HG02623 (cell line): ENCODE measurements around the gene DBN1.

Experiments
- ATAC-seq: cut with Tn5 transposase; IDR thresholded peaks from one replicate; pipeline ENCODE4 v1.9.1; 2021; ENCODE audit warnings: moderate library complexity; ENCODE audit not compliant: unreplicated experiment

The DBN1 gene

DNA sequence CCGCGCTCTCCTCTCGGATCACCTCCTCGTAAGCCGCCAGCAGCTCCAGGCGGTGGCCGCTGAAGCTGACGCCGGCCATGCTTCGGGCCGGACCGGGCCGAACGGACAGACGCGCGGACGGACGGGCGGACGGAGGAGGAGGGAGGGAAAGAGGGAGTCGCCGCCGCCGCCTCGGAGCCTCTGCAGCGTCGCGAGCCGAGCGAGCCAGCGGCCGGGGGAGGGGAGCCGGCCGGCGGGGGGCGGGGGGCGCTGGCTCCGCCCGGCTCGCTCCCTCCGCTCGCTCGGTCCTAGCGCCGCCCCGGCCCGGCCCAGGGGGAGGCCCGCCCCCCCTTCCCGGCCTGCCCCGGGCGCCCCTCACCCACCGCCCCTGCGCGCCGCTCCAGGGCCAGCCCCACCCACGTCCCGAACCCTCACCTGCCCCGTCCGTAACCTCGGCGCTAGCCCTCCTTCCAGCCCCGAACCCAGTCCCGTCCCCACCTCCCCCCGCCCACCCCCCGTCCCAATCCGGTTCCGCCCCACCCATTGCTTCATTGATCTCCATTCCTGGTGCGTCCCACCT is at the start of gene DBN1:
DBN1 (minus strand) TSS at position 192 of the 559 bp plus-strand sequence; CDS start at position 79, 113 bp downstream.
- ATAC-seq = no peak

- no peak for ATAC-seq
Measured at GRCh38 chr5:177520916-177521513, 47.6 kb upstream of the DBN1 start.

DNA sequence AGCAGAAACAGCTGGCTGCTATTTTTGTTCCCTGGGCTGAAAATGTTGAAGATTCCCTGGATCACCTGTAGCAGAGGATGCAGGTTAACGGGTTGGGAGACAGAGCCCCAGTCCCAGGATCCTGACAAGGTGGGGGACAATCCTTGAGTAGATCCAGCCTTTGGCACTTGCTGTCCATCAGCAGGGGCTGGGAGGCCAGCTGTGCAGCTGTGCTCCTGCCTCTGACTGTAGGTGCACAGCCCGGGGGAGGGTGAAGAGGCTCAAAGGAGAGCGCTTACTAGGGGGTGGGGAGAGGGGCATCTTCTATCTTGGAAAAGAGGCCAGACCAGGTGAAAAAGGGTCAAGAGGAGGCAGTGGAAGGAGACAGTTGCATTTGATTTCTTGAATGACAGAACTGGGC is 46.8 kb upstream of the DBN1 start:
- no peak for ATAC-seq

GRCh38 chr5:177519463-177520235 is 46.2 kb upstream of the DBN1 start:
- ATAC-seq = no peak

GRCh38 chr5:177516601-177517568 is 43.5 kb upstream of the DBN1 start, which contains the start of gene DDX41:
TSS of gene DDX41 (minus strand) at chr5:177516961. CDS start at chr5:177516945, 16 bp downstream.
- peak; percentile 80 for ATAC-seq

DNA sequence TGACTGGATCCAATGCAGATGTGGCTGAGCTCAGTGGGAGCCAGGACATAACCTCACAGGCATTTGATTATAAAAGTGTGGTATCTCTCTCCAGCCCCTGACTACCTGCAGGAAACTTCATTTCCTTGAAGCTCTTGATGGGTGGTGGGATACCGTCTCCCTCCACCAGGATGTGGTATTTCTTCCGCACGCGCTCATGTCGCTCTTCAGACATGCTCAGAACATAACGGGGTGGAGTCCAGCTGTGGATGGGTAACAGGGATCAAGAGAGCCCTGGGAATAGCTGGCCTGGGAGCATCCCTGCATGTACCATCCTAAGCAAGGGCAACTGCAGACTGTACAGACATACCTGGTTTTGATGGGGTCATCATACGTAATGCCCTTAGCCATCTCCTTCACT is 42.1 kb upstream of the DBN1 start:
- ATAC-seq = no peak

GRCh38 chr5:177514541-177514940 is 41.1 kb upstream of the DBN1 start:
- ATAC-seq = no peak

GRCh38 chr5:177513500-177513899 is 40.1 kb upstream of the DBN1 start:
- no peak for ATAC-seq

DNA sequence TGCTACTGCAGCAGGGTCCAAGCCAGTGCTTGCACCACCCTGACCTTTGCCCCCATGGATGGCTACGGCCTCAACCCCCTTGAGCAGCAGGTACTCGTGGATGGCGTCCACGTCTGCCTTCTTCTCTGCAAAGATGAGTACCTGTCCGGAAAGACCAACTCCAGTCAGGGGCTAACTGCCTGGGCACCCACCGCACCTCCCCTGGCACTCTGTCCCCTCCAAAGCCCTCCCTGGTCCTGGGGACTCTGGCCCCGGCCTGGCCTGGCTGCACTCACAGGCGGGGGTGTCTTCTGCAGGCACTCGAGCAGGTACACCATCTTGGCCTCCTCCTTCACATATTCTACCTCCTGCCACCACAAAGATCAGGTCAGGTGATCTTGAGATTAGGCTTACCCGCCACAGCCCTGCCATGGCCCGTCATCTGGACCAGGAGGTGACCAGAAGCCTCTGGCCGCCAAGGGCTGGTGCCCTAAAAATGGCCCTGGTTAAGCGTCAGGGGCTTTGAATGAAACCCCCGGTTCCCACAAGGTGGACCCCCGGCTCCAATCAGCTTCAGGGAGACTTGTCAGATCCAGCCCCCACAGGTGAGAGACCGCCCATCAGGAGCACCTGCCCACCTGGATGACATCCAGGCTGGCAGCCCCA is 39.4 kb upstream of the DBN1 start:
- no peak for ATAC-seq

DNA sequence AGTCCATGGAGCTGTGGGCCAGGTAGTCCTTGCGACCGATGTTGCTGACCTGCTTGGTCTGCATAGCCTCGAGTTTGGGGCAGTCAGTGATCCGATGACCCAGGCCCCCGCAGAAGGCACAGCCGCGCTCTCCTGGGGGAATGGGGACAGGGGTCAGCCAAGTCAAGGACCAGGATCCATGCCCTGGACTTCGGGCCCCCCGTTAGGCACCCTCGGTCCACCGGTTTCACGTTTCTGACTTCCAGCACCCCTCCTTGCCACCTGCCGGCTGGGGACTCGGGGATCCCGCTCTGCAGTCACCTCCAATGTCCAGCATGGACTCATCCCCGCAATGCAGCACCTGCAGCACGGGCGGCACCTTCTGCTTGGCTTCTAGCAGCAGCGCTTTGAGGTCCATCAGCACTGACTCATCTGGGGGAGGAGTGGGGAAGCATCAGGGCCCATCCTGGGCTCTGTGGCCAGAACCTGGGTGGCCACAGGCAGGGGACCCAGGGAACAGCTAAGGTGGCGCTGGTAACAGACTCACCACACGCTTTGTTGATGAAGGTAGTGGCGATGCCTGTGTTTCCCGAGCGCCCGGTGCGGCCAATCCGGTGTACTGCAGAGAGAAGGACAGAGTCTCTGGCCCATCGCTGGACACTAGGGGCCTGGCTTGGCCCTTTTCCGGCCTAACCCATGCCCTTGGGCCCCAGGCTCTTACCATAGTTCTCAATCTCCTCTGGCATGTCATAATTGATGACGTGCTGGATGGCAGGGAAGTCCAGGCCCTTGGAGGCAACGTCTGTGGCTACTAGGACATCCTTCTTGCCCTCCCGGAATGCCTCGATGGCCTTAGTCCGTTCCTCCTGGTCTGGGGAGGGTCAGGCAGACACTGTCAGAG is 38.6 kb upstream of the DBN1 start:
- ATAC-seq = no peak

DNA sequence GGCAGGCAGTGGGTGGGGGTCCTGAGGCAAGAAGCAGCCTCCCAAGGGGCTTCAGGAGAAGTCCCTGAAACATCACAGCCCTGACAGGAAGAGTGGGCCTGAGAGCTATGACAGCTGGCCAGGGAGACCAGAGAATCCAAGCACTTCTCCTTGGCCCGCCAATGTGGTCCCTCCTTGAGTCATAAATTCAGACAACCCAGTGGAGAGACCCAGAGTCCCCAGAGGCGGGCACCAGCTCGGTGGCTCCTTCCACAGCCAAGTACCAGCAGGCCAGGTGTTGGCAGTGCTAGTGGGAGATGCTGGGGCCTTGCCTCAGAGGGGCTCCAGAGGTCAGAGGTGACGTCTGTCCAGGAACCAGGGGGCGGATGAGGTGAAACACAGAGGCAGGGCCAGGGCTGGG is 37.7 kb upstream of the DBN1 start:
- no peak for ATAC-seq

- ATAC-seq = peak; percentile 26
Measured at GRCh38 chr5:177510567-177511053, 37.2 kb upstream of the DBN1 start.

GRCh38 chr5:177509991-177510566 is 36.6 kb upstream of the DBN1 start:
- ATAC-seq = no peak

DNA sequence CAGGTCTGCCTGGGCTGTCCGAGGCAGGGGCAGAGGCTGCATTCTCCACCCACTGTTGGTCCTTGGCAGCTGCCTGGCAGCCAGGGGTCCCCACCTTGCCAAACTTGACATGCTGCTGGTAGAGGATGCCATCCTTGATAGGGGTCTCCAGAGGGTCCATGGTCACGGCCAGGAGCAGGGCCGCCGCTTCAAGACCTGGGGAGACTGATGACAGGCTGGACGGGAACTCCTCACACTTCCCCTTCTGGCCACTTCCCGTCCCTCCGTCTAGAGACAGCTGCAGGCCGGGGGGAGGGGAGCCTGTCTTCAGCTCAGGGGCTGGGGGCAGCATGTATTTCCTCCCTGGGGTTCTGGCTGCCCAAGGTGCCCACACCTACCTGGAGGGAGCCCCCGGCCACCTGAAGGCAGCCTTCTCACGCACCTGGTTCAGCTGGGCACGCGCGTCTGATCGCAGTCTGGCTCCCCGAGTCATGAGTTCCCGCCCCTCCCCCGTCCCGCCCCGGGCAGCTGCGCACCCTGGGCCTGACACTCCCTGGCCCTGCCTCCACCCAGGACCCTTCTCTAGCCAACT is 36.0 kb upstream of the DBN1 start, which contains the start of gene DOK3:
DOK3 (minus strand) TSS at position 446 of the 571 bp plus-strand sequence; CDS start at position 160, 286 bp downstream.
- no peak for ATAC-seq

GRCh38 chr5:177508837-177509236 is 35.4 kb upstream of the DBN1 start:
- ATAC-seq = no peak

DNA sequence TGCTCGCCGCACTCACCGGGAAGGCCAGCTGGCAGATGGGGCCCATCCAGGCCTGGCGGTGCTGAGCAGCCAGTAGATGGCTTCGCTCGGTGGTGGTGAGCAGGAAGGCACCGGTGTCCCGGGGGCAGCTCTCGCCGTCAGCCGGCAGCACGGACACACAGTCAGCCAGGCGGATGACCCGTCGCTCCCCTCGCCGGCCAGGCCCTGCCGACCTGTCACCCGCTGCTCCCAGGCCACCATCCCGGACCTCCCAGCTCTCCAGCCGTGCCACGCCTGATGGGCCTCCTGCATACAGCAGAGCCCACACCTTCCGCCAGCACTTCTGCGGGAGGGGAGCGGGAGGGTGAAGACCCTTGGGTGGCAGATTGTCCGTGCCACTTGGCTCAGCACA is 34.8 kb upstream of the DBN1 start:
- ATAC-seq = no peak

- ATAC-seq = no peak
Measured at GRCh38 chr5:177507596-177508220, 34.3 kb upstream of the DBN1 start.

- no peak for ATAC-seq
Measured at GRCh38 chr5:177507165-177507564, 33.7 kb upstream of the DBN1 start.
